ENCODE data around the gene CD160.

Gene CD160

GRCh38 chr1:145710291-145711027, 8.8 kb upstream of the CD160 start:
- Histone ChIP-seq H3K9me3 (replicated peaks in 1 of 2; ENCODE audit: control insufficient read depth in 2 of 2, insufficient read depth in 1 of 2, low read depth in 1 of 2, low read length in 2 of 2) (no peaks in the 10 kb centered on the region), H3K23ac (ENCODE audit: low read depth, low read length, poor library complexity) (no peak overlapping the region), H3K27ac (replicated peaks; ENCODE audit: low read length) (no peak overlapping the region), H2BK120ac (ENCODE audit: low read depth, low read length) (no peak overlapping the region), H4K8ac (ENCODE audit: low read depth, low read length) (no peak overlapping the region), H3K4me3 (ENCODE audit: low read length in 2 of 2) (no peak overlapping the region), H2BK12ac (ENCODE audit: low read length) (no peak overlapping the region), H3K14ac (ENCODE audit: low read length) (no peak overlapping the region), H3K18ac (ENCODE audit: low read length) (no peak overlapping the region), H2BK5ac (ENCODE audit: low read length) (no peak overlapping the region), H2BK15ac (ENCODE audit: low read length) (no peak overlapping the region), H3K4me2 (ENCODE audit: insufficient read depth, low read length, poor library complexity, severe bottlenecking) (no peak overlapping the region), H3K36me3 (replicated peaks in 1 of 2; ENCODE audit: control insufficient read depth in 2 of 2, insufficient read depth in 2 of 2, low read length in 2 of 2) (no peaks in the 10 kb centered on the region), H3K4me1 (ENCODE audit: control insufficient read depth in 2 of 2, insufficient read depth in 1 of 2, low read depth in 1 of 2, low read length in 2 of 2) (peaks cover 7 to 9% of the 10 kb centered on the region in 2 donors), H3K9ac (ENCODE audit: low read depth, low read length, poor library complexity) (no peak overlapping the region), H3K4ac (ENCODE audit: low read length) (no peak overlapping the region), H2AK5ac (ENCODE audit: low read depth, low read length) (no peak overlapping the region), H3K79me1 (ENCODE audit: low read depth, low read length) (no peaks in the 10 kb centered on the region), H3K27me3 (ENCODE audit: control insufficient read depth in 3 of 3, insufficient read depth in 3 of 3, low read depth in 1 of 3, low read length in 3 of 3) (peaks cover 0 to 14% (median 0%) of the 10 kb centered on the region in 3 experiments), H2AFZ (ENCODE audit: low read length) (no peak overlapping the region), H4K91ac (ENCODE audit: low read depth, low read length, poor library complexity) (no peak overlapping the region)
- no peak for DNase-seq (ENCODE audit: low spot score)
- WGBS, 2 donors (ENCODE audit: extremely low coverage in 2 of 2, insufficient read length in 2 of 2, insufficient replicate concordance in 1 of 2), result no CpG with 5 or more reads among the region's 4 CpGs

- peaks cover 0 to 14% (median 0%) of the 10 kb centered on the region in 3 experiments for H3K27me3 ChIP-seq (ENCODE audit: control insufficient read depth in 3 of 3, insufficient read depth in 3 of 3, low read depth in 1 of 3, low read length in 3 of 3)
- no peak overlapping the region for H2AK5ac ChIP-seq (ENCODE audit: low read depth, low read length)
- no peak overlapping the region for H4K91ac ChIP-seq (ENCODE audit: low read depth, low read length, poor library complexity)
- H3K18ac ChIP-seq (ENCODE audit: low read length), result no peak overlapping the region
- WGBS, 2 donors (ENCODE audit: extremely low coverage in 2 of 2, insufficient read length in 2 of 2, insufficient replicate concordance in 1 of 2), result no CpG with 5 or more reads among the region's 3 CpGs
- H3K23ac ChIP-seq (ENCODE audit: low read depth, low read length, poor library complexity), result no peak overlapping the region
- H2AFZ ChIP-seq (ENCODE audit: low read length), result no peak overlapping the region
- no peak overlapping the region for H3K9ac ChIP-seq (ENCODE audit: low read depth, low read length, poor library complexity)
- no peak overlapping the region for H2BK120ac ChIP-seq (ENCODE audit: low read depth, low read length)
- no peak overlapping the region for H2BK12ac ChIP-seq (ENCODE audit: low read length)
- no peak overlapping the region for H2BK5ac ChIP-seq (ENCODE audit: low read length)
- no peak overlapping the region for H3K4me3 ChIP-seq (ENCODE audit: low read length in 2 of 2)
- no peak overlapping the region for H4K8ac ChIP-seq (ENCODE audit: low read depth, low read length)
- DNase-seq (ENCODE audit: low spot score), result no peak
- H3K79me1 ChIP-seq (ENCODE audit: low read depth, low read length), result no peaks in the 10 kb centered on the region
- no peak overlapping the region for H3K4me2 ChIP-seq (ENCODE audit: insufficient read depth, low read length, poor library complexity, severe bottlenecking)
- no peak overlapping the region for H2BK15ac ChIP-seq (ENCODE audit: low read length)
- H3K27ac ChIP-seq (replicated peaks; ENCODE audit: low read length), result no peak overlapping the region
- H3K4ac ChIP-seq (ENCODE audit: low read length), result no peak overlapping the region
- H3K36me3 ChIP-seq (replicated peaks in 1 of 2; ENCODE audit: control insufficient read depth in 2 of 2, insufficient read depth in 2 of 2, low read length in 2 of 2), result no peaks in the 10 kb centered on the region
- no peaks in the 10 kb centered on the region for H3K9me3 ChIP-seq (replicated peaks in 1 of 2; ENCODE audit: control insufficient read depth in 2 of 2, insufficient read depth in 1 of 2, low read depth in 1 of 2, low read length in 2 of 2)
- H3K4me1 ChIP-seq (ENCODE audit: control insufficient read depth in 2 of 2, insufficient read depth in 1 of 2, low read depth in 1 of 2, low read length in 2 of 2), result peaks cover 10 to 12% of the 10 kb centered on the region in 2 donors
- H3K14ac ChIP-seq (ENCODE audit: low read length), result no peak overlapping the region
These were observed 8.1 kb upstream of the CD160 start for GRCh38 chr1:145711213-145711651.

GRCh38 chr1:145714524-145715111, 4.7 kb upstream of the CD160 start:
- H2BK120ac ChIP-seq (ENCODE audit: low read depth, low read length), result no peak overlapping the region
- no peak overlapping the region for H2BK5ac ChIP-seq (ENCODE audit: low read length)
- no peak for DNase-seq (ENCODE audit: low spot score)
- no peak overlapping the region for H3K9ac ChIP-seq (ENCODE audit: low read depth, low read length, poor library complexity)
- no peak overlapping the region for H2AK5ac ChIP-seq (ENCODE audit: low read depth, low read length)
- peak overlapping the region; percentile 57 for H2AFZ ChIP-seq (ENCODE audit: low read length)
- peaks cover 0 to 5% (median 0%) of the 10 kb centered on the region in 3 experiments for H3K27me3 ChIP-seq (ENCODE audit: control insufficient read depth in 3 of 3, insufficient read depth in 3 of 3, low read depth in 1 of 3, low read length in 3 of 3)
- no peaks in the 10 kb centered on the region for H3K79me1 ChIP-seq (ENCODE audit: low read depth, low read length)
- H3K23ac ChIP-seq (ENCODE audit: low read depth, low read length, poor library complexity), result no peak overlapping the region
- no peak overlapping the region for H2BK15ac ChIP-seq (ENCODE audit: low read length)
- no peak overlapping the region for H2BK12ac ChIP-seq (ENCODE audit: low read length)
- no peak overlapping the region for H3K4me2 ChIP-seq (ENCODE audit: insufficient read depth, low read length, poor library complexity, severe bottlenecking)
- no CpG with 5 or more reads among the region's 6 CpGs for WGBS, 2 donors (ENCODE audit: extremely low coverage in 2 of 2, insufficient read length in 2 of 2, insufficient replicate concordance in 1 of 2)
- no peak overlapping the region for H3K14ac ChIP-seq (ENCODE audit: low read length)
- no peak overlapping the region for H3K4ac ChIP-seq (ENCODE audit: low read length)
- no peak overlapping the region for H4K91ac ChIP-seq (ENCODE audit: low read depth, low read length, poor library complexity)
- H3K4me3 ChIP-seq (ENCODE audit: low read length in 2 of 2), result no peak overlapping the region
- H3K36me3 ChIP-seq (replicated peaks in 1 of 2; ENCODE audit: control insufficient read depth in 2 of 2, insufficient read depth in 2 of 2, low read length in 2 of 2), result no peaks in the 10 kb centered on the region
- H3K18ac ChIP-seq (ENCODE audit: low read length), result no peak overlapping the region
- H3K9me3 ChIP-seq (replicated peaks in 1 of 2; ENCODE audit: control insufficient read depth in 2 of 2, insufficient read depth in 1 of 2, low read depth in 1 of 2, low read length in 2 of 2), result no peaks in the 10 kb centered on the region
- no peak overlapping the region for H3K27ac ChIP-seq (replicated peaks; ENCODE audit: low read length)
- H3K4me1 ChIP-seq (ENCODE audit: control insufficient read depth in 2 of 2, insufficient read depth in 1 of 2, low read depth in 1 of 2, low read length in 2 of 2), result peaks cover 10 to 12% of the 10 kb centered on the region in 2 donors
- peak overlapping the region; percentile 75 for H4K8ac ChIP-seq (ENCODE audit: low read depth, low read length)

- Histone ChIP-seq H3K27me3 (ENCODE audit: control insufficient read depth in 3 of 3, insufficient read depth in 3 of 3, low read depth in 1 of 3, low read length in 3 of 3) (peaks cover 0 to 10% (median 0%) of the 10 kb centered on the region in 3 experiments), H3K36me3 (replicated peaks in 1 of 2; ENCODE audit: control insufficient read depth in 2 of 2, insufficient read depth in 2 of 2, low read length in 2 of 2) (no peaks in the 10 kb centered on the region), H2BK12ac (ENCODE audit: low read length) (no peak overlapping the region), H3K4me2 (ENCODE audit: insufficient read depth, low read length, poor library complexity, severe bottlenecking) (no peak overlapping the region), H3K9ac (ENCODE audit: low read depth, low read length, poor library complexity) (peak overlapping the region; percentile 55), H2BK120ac (ENCODE audit: low read depth, low read length) (no peak overlapping the region), H3K4me1 (ENCODE audit: control insufficient read depth in 2 of 2, insufficient read depth in 1 of 2, low read depth in 1 of 2, low read length in 2 of 2) (peaks cover 14 to 15% of the 10 kb centered on the region in 2 donors), H3K9me3 (replicated peaks in 1 of 2; ENCODE audit: control insufficient read depth in 2 of 2, insufficient read depth in 1 of 2, low read depth in 1 of 2, low read length in 2 of 2) (no peaks in the 10 kb centered on the region), H3K14ac (ENCODE audit: low read length) (no peak overlapping the region), H2BK5ac (ENCODE audit: low read length) (no peak overlapping the region), H2AK5ac (ENCODE audit: low read depth, low read length) (no peak overlapping the region), H3K79me1 (ENCODE audit: low read depth, low read length) (no peaks in the 10 kb centered on the region), H4K91ac (ENCODE audit: low read depth, low read length, poor library complexity) (no peak overlapping the region), H2BK15ac (ENCODE audit: low read length) (no peak overlapping the region), H4K8ac (ENCODE audit: low read depth, low read length) (no peak overlapping the region), H3K23ac (ENCODE audit: low read depth, low read length, poor library complexity) (no peak overlapping the region), H2AFZ (ENCODE audit: low read length) (peak overlapping the region; percentile 88), H3K4ac (ENCODE audit: low read length) (peak overlapping the region; percentile 1), H3K4me3 (ENCODE audit: low read length in 2 of 2) (no peak overlapping the region), H3K27ac (replicated peaks; ENCODE audit: low read length) (no peak overlapping the region), H3K18ac (ENCODE audit: low read length) (peak overlapping the region; percentile 15)
- WGBS, 2 donors (ENCODE audit: extremely low coverage in 2 of 2, insufficient read length in 2 of 2, insufficient replicate concordance in 1 of 2), result no CpG with 5 or more reads among the region's 10 CpGs
- DNase-seq (ENCODE audit: low spot score), result no peak
These were observed 2.5 kb upstream of the CD160 start for GRCh38 chr1:145716641-145717345.
